GM12878 (cell line): ENCODE measurements around the gene GPC5.
A peak's percentile ranks its signal among the peaks of the same experiment; 100 is the strongest.

Experiments used
- POLR2A ChIP-seq: IDR thresholded peaks from 2 replicates; pipeline ENCODE4 v1.6.1; 2011; ENCODE audit warnings: low read depth, mild to moderate bottlenecking, low read length
- TF ChIP-seq, protein P1 (sequence below): IDR thresholded peaks from 2 replicates; pipeline ENCODE4 v1.6.1; 2012; ENCODE audit warnings: mild to moderate bottlenecking, low read depth, low read length
- TF ChIP-seq, protein P2 (sequence below), 3 experiments: IDR thresholded peaks in 2 of 3; conservative IDR thresholded peaks in 1 of 3; 2 replicates each; pipeline ENCODE4 v1.5.1; 2011; ENCODE audit warnings: low read depth in 3 of 3, low read length in 3 of 3, mild to moderate bottlenecking in 3 of 3, control low read depth in 2 of 3, moderate library complexity in 2 of 3, inconsistent platforms in 1 of 3, mixed read lengths in 1 of 3; ENCODE audit not compliant: control insufficient read depth in 2 of 3, insufficient read depth in 1 of 3; ENCODE audit errors: extremely low read depth in 1 of 3

DNA sequence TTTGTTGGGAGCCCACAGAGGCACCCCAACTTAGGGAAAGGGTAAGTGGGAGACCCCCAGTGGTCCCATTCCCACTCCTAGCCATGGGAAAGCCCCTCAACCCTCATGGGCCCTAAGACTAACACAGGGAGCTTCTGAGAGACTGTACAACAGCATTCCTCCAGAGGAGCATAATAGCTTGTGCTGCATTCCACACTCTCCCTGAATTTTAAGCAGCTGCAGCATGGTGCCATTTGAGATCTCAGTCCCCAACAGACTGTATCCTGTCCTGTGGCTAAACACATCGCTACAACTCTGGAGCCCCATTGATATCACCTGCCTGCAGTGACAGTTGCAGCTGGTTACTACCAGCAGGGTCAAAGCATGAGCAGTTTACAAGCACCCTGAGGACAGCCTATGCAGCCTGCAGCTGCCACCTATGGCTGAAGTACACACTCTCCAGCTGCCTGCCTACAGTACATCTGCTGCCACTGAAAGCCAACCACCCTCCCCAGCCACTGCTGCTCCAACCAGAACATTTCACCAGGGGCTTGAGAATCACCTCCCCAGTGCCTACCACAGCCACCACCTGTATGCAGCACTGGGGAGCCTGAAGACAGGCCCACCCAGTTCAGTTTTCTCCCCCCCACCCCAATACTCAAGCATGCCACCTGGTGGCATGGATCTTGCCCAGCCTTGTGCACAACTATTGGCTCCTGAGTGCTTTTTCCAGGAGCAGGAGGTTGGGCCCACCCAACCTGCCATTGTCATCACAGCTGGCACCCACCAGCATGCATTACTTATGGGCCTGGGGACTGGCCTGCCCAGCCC, 557.3 kb downstream of the GPC5 start:
- TF ChIP-seq, protein P1, sequence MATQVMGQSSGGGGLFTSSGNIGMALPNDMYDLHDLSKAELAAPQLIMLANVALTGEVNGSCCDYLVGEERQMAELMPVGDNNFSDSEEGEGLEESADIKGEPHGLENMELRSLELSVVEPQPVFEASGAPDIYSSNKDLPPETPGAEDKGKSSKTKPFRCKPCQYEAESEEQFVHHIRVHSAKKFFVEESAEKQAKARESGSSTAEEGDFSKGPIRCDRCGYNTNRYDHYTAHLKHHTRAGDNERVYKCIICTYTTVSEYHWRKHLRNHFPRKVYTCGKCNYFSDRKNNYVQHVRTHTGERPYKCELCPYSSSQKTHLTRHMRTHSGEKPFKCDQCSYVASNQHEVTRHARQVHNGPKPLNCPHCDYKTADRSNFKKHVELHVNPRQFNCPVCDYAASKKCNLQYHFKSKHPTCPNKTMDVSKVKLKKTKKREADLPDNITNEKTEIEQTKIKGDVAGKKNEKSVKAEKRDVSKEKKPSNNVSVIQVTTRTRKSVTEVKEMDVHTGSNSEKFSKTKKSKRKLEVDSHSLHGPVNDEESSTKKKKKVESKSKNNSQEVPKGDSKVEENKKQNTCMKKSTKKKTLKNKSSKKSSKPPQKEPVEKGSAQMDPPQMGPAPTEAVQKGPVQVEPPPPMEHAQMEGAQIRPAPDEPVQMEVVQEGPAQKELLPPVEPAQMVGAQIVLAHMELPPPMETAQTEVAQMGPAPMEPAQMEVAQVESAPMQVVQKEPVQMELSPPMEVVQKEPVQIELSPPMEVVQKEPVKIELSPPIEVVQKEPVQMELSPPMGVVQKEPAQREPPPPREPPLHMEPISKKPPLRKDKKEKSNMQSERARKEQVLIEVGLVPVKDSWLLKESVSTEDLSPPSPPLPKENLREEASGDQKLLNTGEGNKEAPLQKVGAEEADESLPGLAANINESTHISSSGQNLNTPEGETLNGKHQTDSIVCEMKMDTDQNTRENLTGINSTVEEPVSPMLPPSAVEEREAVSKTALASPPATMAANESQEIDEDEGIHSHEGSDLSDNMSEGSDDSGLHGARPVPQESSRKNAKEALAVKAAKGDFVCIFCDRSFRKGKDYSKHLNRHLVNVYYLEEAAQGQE: no peak
- TF ChIP-seq, protein P2, sequence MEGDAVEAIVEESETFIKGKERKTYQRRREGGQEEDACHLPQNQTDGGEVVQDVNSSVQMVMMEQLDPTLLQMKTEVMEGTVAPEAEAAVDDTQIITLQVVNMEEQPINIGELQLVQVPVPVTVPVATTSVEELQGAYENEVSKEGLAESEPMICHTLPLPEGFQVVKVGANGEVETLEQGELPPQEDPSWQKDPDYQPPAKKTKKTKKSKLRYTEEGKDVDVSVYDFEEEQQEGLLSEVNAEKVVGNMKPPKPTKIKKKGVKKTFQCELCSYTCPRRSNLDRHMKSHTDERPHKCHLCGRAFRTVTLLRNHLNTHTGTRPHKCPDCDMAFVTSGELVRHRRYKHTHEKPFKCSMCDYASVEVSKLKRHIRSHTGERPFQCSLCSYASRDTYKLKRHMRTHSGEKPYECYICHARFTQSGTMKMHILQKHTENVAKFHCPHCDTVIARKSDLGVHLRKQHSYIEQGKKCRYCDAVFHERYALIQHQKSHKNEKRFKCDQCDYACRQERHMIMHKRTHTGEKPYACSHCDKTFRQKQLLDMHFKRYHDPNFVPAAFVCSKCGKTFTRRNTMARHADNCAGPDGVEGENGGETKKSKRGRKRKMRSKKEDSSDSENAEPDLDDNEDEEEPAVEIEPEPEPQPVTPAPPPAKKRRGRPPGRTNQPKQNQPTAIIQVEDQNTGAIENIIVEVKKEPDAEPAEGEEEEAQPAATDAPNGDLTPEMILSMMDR (IDR thresholded peaks at IDR 0.05 in 2 of 3, conservative IDR thresholded peaks at IDR 0.05 in 1 of 3; ENCODE audit: control insufficient read depth in 2 of 3, extremely low read depth in 1 of 3, insufficient read depth in 1 of 3, low read depth in 3 of 3, low read length in 3 of 3): 0 out of 6 replicates have a peak, but pooled peaks of 1 of the 3 experiments have one; percentile 1
- no peak for TF ChIP-seq POLR2A
